ENCODE results near the gene ZNF765.
A peak's percentile ranks its signal among the peaks of the same experiment; 100 is the strongest.
"Not testable (repeated sequence)": the region's sequence is repeated elsewhere in the genome, so short reads cannot be mapped to it uniquely, and the experiment has no call there.

The ZNF765 gene

DNA sequence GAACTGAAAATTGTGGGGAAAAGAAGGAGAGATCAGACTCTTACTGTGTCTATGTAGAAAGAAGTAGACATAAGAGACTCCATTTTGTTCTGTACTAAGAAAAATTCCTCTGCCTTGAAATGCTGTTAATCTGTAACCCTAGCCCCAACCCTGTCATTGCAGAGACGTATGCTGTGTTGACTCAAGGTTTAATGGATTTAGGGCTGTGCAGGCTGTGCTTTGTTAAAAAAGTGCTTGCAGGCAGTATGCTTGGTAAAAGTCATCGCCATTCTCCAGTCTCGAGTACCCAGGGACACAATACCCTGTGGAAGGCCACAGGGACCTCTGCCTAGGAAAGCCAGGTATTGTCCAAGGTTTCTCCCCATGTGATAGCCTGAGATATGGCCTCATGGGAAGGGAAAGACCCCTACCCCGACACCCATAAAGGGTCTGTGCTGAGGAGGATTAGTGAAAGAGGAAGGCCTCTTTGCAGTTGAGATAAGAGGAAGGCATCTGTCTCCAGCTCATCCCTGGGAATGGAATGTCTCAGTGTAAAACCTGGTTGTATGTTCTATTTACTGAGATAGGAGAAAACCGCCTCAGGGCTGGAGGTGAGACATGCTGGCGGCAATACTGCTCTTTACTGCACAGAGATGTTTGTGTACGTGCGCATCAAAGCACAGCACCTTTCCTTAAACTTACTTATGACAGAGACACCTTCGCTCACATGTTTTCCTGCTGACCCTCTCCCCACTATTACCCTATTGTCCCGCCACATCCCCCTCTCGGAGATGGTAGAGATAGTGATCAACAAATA is 25.8 kb downstream of the ZNF765 start:
- DNase-seq (ENCODE audit: low read depth in 4 of 4, low spot score in 1 of 4), result not testable (repeated sequence)

DNA sequence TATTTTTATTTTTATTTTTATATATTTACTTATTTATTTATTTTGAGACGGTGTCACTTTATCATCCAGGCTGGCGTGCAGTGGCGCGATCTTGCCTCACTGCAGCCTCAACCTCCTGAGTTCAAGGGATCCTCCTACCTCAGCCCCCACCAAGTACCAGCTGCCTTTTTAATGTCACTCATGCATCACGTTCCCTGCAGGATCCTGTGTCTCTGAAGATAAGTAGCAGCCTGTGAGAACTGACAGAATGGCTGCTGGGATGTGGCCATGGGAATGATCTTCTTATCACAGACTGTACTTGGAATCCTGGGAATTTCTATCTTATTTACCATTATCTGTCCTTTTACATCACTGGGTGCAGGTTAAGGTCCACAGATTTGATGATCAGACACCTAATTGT is 27.6 kb downstream of the ZNF765 start:
- DNase-seq (ENCODE audit: low read depth in 4 of 4, low spot score in 1 of 4), result no peak

DNA sequence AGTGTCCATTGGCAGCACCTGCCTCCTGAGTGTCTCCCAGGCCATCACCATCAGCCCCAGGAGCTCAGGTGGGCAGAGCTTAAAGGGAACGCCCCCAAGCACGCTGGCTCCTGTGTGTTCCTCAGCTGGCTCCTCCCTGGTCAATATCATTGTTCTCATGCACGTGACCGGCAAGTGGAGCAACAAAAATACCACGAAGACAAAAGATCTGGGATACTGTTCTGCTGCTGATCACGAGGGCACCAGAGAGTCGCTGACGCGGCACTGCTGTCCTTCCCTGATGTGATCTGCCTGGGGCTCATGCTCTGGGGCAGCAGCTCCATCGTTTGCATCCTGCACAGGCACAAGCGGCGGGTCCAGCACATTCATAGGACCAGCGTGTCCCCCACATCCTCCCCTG is 28.1 kb downstream of the ZNF765 start:
- DNase-seq (ENCODE audit: low read depth in 4 of 4, low spot score in 1 of 4), result not testable (repeated sequence)

GRCh38 chr19:53423680-53424079 is 28.7 kb downstream of the ZNF765 start:
- not testable (repeated sequence) for DNase-seq (ENCODE audit: low read depth in 4 of 4, low spot score in 1 of 4)

- peak; percentile 18 to 61 (median 44) for DNase-seq (ENCODE audit: low read depth in 4 of 4, low spot score in 1 of 4)
These were observed 30.1 kb downstream of the ZNF765 start for GRCh38 chr19:53424968-53425597.

DNA sequence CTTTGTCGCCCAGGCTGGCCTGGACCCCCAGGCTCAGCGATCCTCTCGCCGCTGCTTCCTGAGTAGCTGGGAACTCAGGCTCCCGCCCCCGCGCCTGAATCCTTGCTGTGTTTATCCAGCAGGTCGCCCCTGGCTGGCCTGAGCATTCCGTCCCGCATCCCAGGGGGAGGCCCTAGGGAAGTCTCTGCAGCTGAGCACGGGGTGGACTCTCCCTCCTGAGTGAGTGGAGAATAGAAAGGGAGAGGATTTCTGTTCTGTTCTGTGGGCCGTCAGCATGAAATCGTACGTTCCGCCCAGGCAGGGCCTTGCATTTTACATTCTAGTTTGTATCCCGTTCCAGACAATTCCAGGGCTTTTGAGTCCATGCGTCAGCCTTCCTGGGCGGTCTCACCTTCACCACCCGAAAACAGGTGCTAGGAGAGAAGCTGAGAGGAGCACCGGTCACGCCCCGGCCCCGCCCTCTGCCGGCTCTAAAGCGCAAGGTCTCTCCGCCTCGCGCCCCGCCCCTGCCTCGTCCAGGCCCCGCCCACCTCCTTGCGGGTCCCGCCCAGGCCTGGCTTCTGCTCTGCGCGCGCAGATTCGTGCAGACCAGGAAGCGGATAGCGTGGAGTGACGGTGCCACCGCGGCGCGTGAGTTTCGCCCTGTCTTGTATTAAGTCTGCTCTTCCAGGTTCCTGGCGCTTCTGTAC is 36.6 kb downstream of the ZNF765 start, which contains the start of gene ZNF761:
Gene ZNF761, plus strand, starts transcription at position 586 of the 689 bp plus-strand sequence. CDS start 15,285 bp downstream, outside the sequence.
- peak; percentile 95 to 98 (median 97) for DNase-seq (ENCODE audit: low read depth in 4 of 4, low spot score in 1 of 4)

DNA sequence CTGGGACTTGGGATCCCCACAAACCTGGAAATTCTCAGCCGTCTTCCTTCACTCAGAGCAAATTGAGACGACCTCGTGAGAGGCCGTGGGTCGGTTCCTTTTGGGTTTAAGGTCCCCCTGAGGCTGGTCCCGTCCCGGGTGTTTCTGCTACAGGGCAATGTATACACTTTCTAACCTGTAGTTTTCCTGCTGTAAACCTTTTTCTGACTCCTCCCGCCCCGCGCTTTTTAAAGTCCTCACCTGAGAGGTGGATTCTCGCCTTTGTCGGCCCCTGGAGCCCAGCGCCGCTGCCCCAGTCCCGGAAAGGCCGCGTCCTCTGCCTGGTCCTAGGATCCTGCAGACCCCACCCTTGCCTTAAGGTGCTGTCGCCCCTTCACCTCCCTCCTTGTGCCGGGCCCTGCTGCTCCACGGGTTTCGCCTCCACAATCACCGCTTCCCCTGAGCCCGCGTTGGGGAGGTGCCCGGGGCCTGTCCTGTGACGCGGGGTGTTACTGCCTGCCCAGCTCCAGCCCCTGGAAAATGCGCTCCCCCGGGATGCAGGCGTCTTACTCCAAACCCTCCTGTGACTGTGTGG is 37.2 kb downstream of the ZNF765 start:
- peak in 3 of 4 experiments; percentile 4 to 12 (median 10) for DNase-seq (ENCODE audit: low read depth in 4 of 4, low spot score in 1 of 4)

- not testable (repeated sequence) for DNase-seq (ENCODE audit: low read depth in 4 of 4, low spot score in 1 of 4)
These were observed 48.9 kb downstream of the ZNF765 start for GRCh38 chr19:53443809-53444208.

DNA sequence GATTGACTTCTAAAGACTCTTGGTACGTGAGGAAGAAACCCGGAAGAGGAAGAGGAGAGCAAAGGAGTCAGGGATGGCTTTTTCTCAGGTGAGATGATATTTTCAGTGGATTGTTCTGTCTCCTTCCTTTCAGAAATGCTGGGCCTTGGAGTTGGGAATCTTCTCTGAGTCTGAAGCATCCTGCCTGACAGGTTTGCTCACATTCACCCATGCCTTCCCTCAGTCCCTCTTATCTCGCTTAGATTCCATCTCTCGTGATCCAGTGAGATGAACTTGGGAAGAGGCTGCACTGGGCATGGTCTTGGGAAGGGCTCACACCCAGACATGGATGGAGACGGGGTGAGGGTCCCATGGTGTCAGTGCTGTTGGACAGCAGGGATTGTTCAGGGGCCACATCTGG is 52.2 kb downstream of the ZNF765 start:
- not testable (repeated sequence) for DNase-seq (ENCODE audit: low read depth in 4 of 4, low spot score in 1 of 4)

DNA sequence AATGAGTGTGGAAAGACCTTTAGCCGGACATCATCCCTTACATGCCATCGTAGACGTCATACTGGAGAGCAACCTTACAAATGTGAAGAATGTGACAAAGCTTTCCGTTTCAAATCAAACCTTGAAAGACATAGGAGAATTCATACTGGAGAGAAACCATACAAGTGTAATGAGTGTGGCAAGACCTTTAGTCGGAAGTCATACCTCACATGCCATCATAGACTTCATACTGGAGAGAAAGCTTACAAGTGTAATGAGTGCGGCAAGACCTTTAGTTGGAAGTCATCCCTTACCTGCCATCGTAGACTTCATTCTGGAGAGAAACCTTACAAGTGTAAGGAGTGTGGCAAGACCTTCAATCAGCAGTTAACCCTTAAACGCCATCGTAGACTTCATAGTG is 60.9 kb downstream of the ZNF765 start:
- DNase-seq (ENCODE audit: low read depth in 4 of 4, low spot score in 1 of 4), result no peak

DNA sequence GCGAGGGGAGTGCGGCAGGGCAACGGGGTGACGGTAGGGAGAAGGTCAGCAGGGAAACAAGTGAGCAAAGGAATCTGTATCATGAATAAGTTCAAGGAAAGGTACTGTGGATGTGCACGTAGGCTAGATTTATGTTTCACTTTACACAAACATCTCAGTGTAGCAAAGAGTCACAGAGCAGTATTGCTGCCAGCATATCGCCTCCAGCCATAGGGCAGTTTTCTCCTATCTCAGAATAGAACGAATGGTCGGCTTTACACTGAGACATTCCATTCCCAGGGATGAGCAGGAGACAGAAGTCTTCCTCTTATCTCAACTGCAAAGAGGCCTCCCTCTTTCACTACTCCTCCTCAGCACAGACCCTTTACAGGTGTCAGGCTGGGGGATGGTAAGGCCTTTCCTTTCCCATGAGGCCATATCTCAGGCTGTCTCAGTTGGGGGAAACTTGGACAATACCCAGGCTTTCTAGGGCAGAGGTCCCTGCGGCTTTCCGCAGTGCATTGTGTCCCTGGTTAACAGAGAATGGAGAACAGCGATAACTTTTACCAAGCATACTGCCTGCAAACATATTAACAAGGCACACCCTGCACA is 65.3 kb downstream of the ZNF765 start:
- DNase-seq (ENCODE audit: low read depth in 4 of 4, low spot score in 1 of 4), result not testable (repeated sequence)

- no peak for DNase-seq (ENCODE audit: low read depth in 4 of 4, low spot score in 1 of 4)
These were observed 66.9 kb downstream of the ZNF765 start for GRCh38 chr19:53461866-53462265.

- no peak for DNase-seq (ENCODE audit: low read depth in 4 of 4, low spot score in 1 of 4)
These were observed 67.9 kb downstream of the ZNF765 start for GRCh38 chr19:53462861-53463260.

DNA sequence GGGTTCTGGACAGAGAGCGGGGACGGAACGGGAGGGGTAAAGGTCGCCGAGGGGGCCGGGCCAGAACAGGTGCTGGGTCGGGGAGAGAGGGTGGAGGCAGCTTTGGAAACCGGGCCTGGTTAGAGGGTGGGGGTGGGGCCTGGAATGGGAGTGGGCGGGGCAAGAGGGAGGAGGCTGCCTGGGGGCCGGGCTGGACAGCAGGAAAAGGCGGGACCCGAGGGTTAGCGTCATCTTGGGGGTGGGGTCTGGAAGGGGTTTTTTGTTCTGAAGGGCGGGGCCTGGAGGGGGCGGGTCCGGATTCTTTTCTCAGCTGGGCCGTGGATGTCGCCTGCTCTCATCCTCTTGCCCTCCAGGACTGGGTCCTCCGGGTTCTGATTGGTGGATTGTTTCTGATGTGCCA is 68.3 kb downstream of the ZNF765 start:
- DNase-seq (ENCODE audit: low read depth in 4 of 4, low spot score in 1 of 4), result no peak

DNA sequence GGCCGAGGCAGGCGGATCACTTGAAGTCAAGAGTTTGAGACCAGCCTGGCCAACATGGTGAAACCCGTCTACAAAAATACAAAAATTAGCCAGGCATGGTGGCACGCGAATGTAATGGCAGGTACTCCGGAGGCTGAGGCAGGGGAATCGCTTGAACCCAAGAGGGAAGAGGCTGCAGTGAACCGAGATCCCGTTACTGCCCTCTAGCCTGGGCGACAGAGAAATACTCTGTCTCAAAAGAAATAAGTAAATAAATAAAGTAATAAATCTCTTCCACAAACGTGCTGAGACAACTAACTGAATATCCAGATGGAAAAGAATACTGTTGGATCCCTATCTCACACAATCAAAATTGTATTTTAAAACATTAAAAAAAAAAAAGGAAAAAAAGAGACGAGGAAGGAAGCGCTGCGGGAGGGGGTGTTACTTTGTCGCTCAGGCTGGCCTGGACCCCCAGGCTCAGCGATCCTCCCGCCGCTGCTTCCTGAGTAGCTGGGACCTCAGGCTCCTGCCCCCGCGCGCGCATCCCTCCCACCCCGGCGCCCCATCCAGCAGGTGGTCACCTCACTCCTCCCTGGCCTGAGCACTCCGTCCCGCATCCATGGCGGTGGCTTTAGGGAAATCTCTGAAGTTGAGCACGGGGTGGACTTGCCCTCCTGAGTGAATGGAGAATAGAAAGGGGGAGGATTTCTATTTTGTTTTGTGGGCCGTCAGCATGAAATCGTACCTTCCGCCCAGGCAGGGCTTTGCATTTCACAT is 72.0 kb downstream of the ZNF765 start:
- no peak for DNase-seq (ENCODE audit: low read depth in 4 of 4, low spot score in 1 of 4)

DNA sequence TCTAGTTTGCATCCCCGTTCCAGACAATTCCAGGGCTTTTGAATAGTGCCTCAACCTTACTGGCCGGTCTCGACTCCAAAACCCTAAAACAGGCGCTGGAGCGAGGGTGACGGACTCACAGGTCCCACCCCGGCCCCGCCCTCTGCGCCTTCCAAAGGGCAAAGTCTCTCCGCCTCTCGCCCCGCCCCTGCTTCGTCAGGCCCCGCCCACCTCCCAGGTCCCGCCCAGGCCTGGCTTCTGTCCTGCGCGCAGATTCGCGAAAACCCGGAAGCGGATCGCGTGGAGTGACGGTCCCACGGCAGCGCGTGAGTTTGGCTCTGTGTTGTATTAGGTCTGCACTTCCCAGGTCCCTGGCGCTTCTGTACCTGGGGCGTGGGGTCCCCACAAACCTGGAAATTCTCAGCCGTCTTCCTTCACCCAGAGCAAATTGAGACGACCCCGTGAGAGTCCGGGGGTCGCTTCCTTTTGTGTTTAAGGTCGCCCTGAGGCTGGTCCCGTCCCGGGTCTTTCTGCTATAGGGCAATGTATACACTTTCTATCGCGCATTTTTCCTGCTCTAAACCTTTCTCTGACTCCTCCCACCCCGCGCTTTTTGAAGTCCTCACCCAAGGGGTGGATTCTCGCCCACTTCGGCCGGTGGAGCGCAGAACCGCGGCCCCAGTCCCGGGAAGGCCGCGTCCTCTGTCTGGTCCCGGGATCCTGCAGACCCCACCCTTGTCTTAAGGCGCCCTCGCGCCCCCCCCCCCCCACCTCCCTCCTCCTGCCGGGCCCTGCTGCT is 72.7 kb downstream of the ZNF765 start, which contains the start of gene ZNF813:
Gene ZNF813, plus strand, starts transcription at position 249 of the 778 bp plus-strand sequence. CDS start 16,090 bp downstream, outside the sequence.
- DNase-seq (ENCODE audit: low read depth in 4 of 4, low spot score in 1 of 4), result peak; percentile 91 to 98 (median 94)

DNA sequence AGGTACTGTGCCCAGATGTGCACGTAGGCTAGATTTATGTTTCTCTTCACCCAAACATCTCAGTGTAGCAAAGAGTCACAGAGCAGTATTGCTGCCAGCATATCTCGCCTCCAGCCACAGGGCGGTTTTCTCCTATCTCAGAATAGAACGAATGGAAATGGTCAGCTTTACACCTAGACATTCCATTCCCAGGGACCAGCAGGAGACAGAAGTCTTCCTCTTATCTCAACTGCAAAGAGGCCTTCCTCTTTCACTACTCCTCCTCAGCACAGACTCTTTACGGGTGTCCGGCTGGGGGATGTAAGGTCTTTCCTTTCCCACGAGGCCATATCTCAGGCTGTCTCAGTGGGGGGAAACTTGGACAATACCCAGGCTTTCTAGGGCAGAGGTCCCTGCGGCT is 73.7 kb downstream of the ZNF765 start:
- not testable (repeated sequence) for DNase-seq (ENCODE audit: low read depth in 4 of 4, low spot score in 1 of 4)

- DNase-seq (ENCODE audit: low read depth in 4 of 4, low spot score in 1 of 4), result no peak
These were observed 77.0 kb downstream of the ZNF765 start for GRCh38 chr19:53471916-53472315.

DNA sequence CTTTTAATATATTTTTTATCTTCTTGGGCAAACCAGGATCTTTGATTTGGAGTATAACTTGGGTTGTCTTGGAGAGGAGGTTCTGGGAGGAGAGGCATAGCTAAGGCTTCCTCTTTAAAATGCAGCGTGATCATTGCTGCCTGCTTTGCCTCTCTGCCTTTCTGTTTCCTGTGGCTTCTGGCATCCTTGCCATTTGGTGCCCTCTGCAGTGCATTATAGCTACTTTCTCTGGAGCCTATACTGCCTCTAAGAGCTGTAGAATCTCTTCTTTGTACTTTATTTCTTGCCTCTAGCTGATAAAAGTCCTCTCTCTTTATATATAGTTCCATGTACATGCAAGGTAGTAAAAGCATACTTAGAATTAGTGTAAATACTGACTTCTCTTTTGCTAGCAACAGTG is 79.9 kb downstream of the ZNF765 start:
- not testable (repeated sequence) for DNase-seq (ENCODE audit: low read depth in 4 of 4, low spot score in 1 of 4)

Data from stimulated activated CD4-positive, alpha-beta T cell treated with anti-CD3 and anti-CD28 coated beads, Interleukin-1b, Interleukin-23, amount 100 ng/mL, for 24 hours (primary cell).